Ishikawa (cell line): ENCODE data around the gene FAHD1.

Experiments used
- CEBPB ChIP-seq: IDR thresholded peaks from 2 replicates; pipeline ENCODE4 v1.6.1; 2012
- EGR1 ChIP-seq: IDR thresholded peaks from 2 replicates; pipeline ENCODE4 v1.6.1; 2012
- EP300 ChIP-seq: IDR thresholded peaks from 2 replicates; pipeline ENCODE4 v1.6.1; 2012; ENCODE audit warnings: borderline replicate concordance
- FOXM1 ChIP-seq: IDR thresholded peaks from 2 replicates; pipeline ENCODE4 v1.6.1; 2012; ENCODE audit warnings: low read depth, borderline replicate concordance
- MAX ChIP-seq: IDR thresholded peaks from 2 replicates; pipeline ENCODE4 v1.6.1; 2012
- NFIC ChIP-seq: IDR thresholded peaks from 2 replicates; pipeline ENCODE4 v1.6.1; 2012
- RAD21 ChIP-seq: IDR thresholded peaks from 2 replicates; pipeline ENCODE4 v1.6.1; 2012; ENCODE audit warnings: low read depth
- REST ChIP-seq: IDR thresholded peaks from 2 replicates; pipeline ENCODE4 v1.6.1; 2012; ENCODE audit warnings: low read depth, mild to moderate bottlenecking
- TAF1 ChIP-seq: IDR thresholded peaks from 2 replicates; pipeline ENCODE4 v1.6.1; 2012; ENCODE audit warnings: low read depth, mild to moderate bottlenecking
- TCF12 ChIP-seq: IDR thresholded peaks from 2 replicates; pipeline ENCODE4 v1.6.1; 2012; ENCODE audit warnings: low read depth
- TEAD4 ChIP-seq: IDR thresholded peaks from 2 replicates; pipeline ENCODE4 v1.6.1; 2012
- USF1 ChIP-seq: IDR thresholded peaks from 2 replicates; pipeline ENCODE4 v1.6.1; 2012
- YY1 ChIP-seq: IDR thresholded peaks from 2 replicates; pipeline ENCODE4 v1.6.1; 2012; ENCODE audit warnings: low read depth
- ZBTB7A ChIP-seq: IDR thresholded peaks from 2 replicates; pipeline ENCODE4 v1.6.1; 2012; ENCODE audit warnings: low read depth

FAHD1 gene

GRCh38 chr16:1861730-1862129 is 34.7 kb downstream of the FAHD1 start:
- TF ChIP-seq TCF12 (no peak), USF1 (no peak), EGR1 (no peak), REST (no peak), YY1 (no peak), CEBPB (no peak), TAF1 (no peak), NFIC (no peak), MAX (no peak)

- TF ChIP-seq YY1 (no peak), FOXM1 (no peak), MAX (no peak), USF1 (no peak), TEAD4 (no peak)
Measured at GRCh38 chr16:1862394-1862793, 35.4 kb downstream of the FAHD1 start.

GRCh38 chr16:1863681-1864460 is 36.9 kb downstream of the FAHD1 start:
- no peak for TF ChIP-seq CEBPB
- TF ChIP-seq RAD21 = peak; percentile 70

GRCh38 chr16:1865902-1866690 is 39.1 kb downstream of the FAHD1 start:
- TF ChIP-seq RAD21 (0 out of 2 replicates have a peak, but pooled peaks have one; percentile 10), USF1 (no peak)

GRCh38 chr16:1870365-1871082 is 43.5 kb downstream of the FAHD1 start:
- TF ChIP-seq REST (no peak), TCF12 (no peak), RAD21 (no peak), USF1 (no peak), TEAD4 (no peak)

- TF ChIP-seq TAF1 = no peak
- no peak for TF ChIP-seq CEBPB
- peak; percentile 64 for TF ChIP-seq MAX
- TF ChIP-seq ZBTB7A = 0 out of 2 replicates have a peak, but pooled peaks have one; percentile 48
- TF ChIP-seq EP300 = no peak
- TF ChIP-seq TCF12 = no peak
- TF ChIP-seq USF1 = no peak
- TF ChIP-seq EGR1 = no peak
- no peak for TF ChIP-seq FOXM1
Measured at GRCh38 chr16:1871974-1872635, 45.1 kb downstream of the FAHD1 start, which contains the start of gene MEIOB. TSS of gene MEIOB (minus strand) at chr16:1872164. CDS start at chr16:1868175, 3,989 bp downstream.
